HG02981 (cell line): ENCODE results near the gene SLC22A25.
"Not testable (repeated sequence)": the region's sequence is repeated elsewhere in the genome, so short reads cannot be mapped to it uniquely, and the experiment has no call there.

Experiments
- ATAC-seq: cut with Tn5 transposase; IDR thresholded peaks from one replicate; pipeline ENCODE4 v1.9.1; 2021; ENCODE audit warnings: mild to moderate bottlenecking, moderate library complexity; ENCODE audit not compliant: unreplicated experiment

The SLC22A25 gene

DNA sequence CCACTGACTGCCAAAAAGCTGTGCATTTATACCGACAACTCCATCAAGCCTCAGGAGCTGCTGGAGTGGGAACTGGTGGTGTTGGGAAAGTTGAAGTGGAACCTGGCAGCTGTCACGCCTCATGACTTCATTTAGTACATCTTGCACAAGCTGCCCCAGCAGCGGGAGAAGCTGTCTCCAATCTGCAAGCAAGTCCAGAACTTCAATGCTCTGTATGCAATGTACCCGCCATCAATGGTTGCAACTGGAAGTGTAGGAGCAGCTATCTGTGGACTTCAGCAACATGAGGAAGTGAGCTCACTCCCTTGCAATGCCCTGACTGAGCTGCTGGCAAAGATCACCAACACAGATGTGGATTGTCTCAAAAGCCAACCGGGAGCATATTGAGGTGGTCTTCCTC lies at the start of gene SLC22A25:
SLC22A25 (minus strand) TSS at position 67 of the 400 bp plus-strand sequence. CDS start 13,947 bp downstream, outside the sequence.
- ATAC-seq, result no peak

- ATAC-seq, result no peak
Measured at GRCh38 chr11:63290285-63290684, 46.9 kb upstream of the SLC22A25 start.

- no peak for ATAC-seq
Measured at GRCh38 chr11:63289658-63290057, 46.3 kb upstream of the SLC22A25 start.

GRCh38 chr11:63282579-63282978 lies 39.2 kb upstream of the SLC22A25 start:
- ATAC-seq, result no peak

DNA sequence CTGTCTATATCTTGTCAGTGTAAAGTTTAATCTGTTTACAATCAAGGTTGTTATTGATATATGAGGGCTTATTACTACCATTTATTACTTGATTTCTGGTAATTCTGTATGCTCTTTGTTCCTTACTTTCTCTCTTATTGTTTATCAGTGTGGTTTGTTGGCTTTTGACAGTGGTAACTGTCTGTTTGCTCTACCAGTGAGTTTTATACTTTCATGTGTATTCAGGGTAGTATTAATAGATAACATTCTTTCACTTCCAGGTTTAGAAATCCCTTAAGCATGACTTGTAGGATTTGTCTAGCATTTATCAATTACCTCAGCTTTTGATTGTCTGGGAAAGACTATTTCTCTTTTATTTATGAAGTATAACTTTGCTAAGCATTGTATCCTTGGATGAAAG lies 37.5 kb upstream of the SLC22A25 start:
- no peak for ATAC-seq

DNA sequence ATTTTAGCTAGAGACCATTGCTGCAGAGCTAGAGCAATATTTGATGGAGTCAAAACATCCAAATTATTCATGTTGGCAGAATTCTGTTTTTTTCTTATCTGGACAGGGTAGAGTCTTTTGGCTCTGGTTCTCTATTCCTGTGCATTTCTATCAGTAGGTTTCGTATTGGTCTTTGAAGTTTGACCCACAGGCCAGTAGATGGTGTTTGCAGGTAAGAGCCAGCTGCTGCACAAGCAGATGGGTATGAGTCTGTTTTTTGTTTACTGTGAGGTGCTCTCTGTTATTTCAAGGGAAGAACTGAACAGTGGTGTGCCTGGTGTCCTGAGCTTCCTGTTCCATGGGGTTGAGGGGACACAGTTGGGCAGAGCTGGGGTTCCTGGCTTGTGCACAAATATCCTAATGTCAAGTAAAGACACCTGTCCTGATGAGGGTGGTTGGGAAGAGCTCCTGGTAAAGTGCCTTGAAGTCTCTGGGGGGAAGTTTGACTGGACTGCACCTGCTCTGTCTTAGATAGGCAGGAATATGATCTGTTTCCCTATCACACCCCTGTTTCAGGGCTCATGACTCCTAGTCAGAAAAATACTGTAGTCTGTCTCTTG lies 34.0 kb upstream of the SLC22A25 start:
- no peak for ATAC-seq

- ATAC-seq, result no peak
Measured at GRCh38 chr11:63274776-63275175, 31.4 kb upstream of the SLC22A25 start.

DNA sequence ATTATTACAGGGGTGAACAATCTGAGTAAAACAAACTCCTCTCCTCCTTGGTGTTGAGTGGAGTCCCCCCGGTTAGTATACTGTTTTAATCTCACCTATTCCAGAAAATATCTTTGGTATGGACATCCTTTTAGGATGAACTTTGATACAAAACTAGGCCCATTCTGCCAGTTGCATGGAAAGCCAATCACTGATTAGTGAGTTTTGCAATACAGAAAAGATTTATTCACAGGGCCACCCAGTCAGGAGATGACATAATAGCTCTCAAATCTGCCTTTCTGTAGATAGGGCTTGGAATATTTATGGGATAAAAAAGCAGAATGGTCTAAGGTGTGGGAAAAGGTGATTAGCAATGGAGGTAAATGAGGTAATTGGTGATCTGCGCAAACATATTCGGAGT lies 30.3 kb upstream of the SLC22A25 start:
- ATAC-seq, result no peak

DNA sequence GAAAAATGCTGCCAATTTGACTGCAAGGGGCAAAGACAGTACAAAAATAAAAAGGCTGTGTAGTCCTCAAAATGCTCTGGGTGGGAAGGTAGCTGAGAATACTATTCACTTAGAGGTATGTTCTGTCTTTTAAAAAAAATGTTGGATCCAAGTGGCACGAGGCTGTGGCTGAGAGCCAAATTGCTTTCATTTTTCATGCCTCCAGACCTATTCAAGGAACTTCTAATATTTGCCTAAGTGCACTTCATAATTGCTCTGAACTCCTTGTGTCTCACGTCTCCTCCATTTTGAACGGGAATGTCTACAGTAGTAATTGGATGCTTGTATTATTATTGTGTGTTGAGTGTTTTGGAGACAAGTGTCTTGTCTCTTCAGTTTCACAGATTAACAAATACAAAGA lies 19.1 kb upstream of the SLC22A25 start:
- ATAC-seq, result no peak

DNA sequence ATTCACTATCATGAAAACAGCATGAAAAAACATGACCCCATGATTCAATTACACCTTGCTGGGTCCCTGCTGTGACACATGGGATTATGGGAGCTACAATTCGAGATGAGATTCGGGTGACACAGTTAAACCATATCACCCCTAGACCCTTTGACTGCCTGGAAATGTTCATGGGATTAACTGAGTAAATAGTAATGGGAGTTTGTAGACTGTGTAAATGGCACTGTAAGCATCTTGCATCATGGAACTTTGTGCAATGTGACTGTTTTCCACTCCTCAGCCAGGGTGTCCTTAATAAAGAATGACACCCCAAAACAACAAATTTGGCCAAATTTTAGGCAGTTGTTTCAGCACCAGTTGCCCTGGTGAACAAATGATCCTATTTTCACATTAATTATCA lies 7.9 kb upstream of the SLC22A25 start:
- no peak for ATAC-seq

- ATAC-seq, result no peak
Measured at GRCh38 chr11:63250162-63251050, 7.0 kb upstream of the SLC22A25 start.

DNA sequence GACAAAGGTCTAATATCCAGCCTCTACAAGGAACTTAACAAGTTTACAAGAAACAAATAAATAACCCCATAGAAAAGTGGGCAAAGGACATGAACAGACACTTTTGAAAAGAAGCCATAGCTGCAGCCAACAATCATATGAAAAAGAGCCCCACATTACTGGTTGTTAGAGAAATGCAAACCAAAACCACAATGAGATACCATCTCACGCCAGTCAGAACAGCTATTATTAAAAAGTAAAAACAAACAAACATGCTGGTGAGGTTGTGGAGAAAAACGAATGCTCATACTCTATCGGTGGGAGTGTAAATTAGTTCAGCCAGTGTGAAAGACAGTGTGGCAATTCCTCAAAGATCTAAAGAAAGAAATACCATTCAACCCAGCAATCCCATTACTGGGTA lies 5.6 kb upstream of the SLC22A25 start:
- no peak for ATAC-seq

GRCh38 chr11:63247237-63248002 lies 4.0 kb upstream of the SLC22A25 start:
- ATAC-seq, result not testable (repeated sequence)

GRCh38 chr11:63246045-63246444 lies 2.6 kb upstream of the SLC22A25 start:
- ATAC-seq, result no peak

DNA sequence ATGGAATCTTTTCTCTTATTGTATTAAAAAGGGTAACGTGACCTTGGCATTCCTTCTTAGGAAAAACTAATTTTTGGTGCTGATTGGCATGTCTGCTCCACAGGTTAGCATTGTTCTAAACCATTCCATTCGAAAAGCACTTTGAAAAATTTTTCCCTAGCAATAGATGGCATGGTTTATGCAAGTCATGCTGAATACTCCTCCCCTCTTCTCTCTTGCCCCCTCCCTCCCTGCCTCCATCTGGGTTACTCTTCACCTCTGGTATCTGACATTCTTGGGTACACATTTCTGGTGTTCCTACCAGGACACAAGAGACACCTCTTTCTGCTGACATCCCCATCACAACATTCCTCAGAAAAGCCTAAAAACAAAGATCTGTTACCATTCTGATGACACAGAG lies 1.5 kb upstream of the SLC22A25 start:
- ATAC-seq, result no peak

DNA sequence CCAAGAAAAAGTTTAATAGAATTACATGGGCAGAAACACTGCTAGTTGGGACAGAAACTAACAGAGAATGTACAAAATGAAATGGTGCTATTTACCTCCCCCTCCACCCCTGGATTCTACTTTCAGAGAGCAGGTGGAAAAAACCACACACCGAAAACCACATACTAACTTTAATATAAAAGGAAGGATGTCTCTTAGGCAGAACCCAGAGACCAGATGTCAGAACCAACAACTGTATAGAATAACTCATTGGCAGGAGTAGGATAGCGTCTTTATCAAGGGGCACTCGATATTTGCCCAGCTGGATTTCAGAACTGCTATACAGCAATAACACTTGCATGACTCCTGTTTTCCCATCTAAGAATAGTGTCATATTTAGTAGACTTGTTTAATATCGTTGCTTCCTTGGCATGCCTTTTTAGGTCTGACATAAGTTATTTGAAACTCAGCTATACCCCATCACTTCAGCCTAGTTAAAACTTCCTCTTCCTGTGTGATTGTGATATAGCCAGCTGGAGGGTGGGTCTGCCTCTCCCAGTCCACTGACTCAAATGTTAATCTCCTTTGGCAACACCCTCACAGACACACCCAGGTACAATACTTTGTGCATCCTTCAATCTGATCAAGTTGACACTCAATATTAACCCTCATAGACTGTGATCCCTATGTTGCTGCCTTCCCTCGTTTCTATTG lies 1.2 kb downstream of the SLC22A25 start:
- ATAC-seq, result no peak

- ATAC-seq, result no peak
Measured at GRCh38 chr11:63240791-63241379, 2.5 kb downstream of the SLC22A25 start.

GRCh38 chr11:63240098-63240497 lies 3.3 kb downstream of the SLC22A25 start:
- ATAC-seq, result no peak

DNA sequence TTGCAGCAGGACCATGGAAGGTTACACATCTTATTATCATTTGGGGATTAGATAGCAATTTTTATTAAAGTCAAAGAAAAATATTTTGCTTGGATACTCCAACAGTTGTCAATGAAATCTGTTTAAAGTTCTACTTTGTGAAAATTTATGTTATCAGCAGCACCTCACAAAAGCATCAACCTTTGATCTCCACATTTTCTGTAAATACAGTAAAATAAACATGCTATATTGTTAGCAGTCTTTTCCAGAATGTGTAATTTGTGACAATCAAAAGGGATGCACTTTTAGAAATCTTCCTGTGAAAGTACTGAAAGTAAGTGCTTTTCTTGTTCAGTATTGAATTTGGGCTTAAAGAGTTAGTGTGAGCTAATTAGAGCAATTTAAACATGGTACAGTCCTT lies 4.1 kb downstream of the SLC22A25 start:
- ATAC-seq, result no peak

GRCh38 chr11:63237413-63237812 lies 6.0 kb downstream of the SLC22A25 start:
- no peak for ATAC-seq
